HCEC 1CT (cell line): ENCODE measurements around the gene STK25.
"Not testable (repeated sequence)": the region's sequence is repeated elsewhere in the genome, so short reads cannot be mapped to it uniquely, and the experiment has no call there.

Experiments
- DNase-seq: peaks from one replicate; pipeline ENCODE4 v3.0.0-alpha.2; 2017

STK25 gene

GRCh38 chr2:241461693-241462677 lies 46.4 kb downstream of the STK25 start:
- DNase-seq = no peak

GRCh38 chr2:241460631-241461030 lies 47.8 kb downstream of the STK25 start:
- no peak for DNase-seq

GRCh38 chr2:241459520-241459919 lies 48.9 kb downstream of the STK25 start:
- DNase-seq = no peak

GRCh38 chr2:241458687-241459086 lies 49.7 kb downstream of the STK25 start:
- no peak for DNase-seq

- no peak for DNase-seq
These were observed 51.8 kb downstream of the STK25 start for GRCh38 chr2:241456546-241456945.

- no peak for DNase-seq
These were observed 53.4 kb downstream of the STK25 start for GRCh38 chr2:241454837-241455485.

GRCh38 chr2:241453919-241454318 lies 54.5 kb downstream of the STK25 start:
- DNase-seq = not testable (repeated sequence)

GRCh38 chr2:241451840-241452506 lies 56.4 kb downstream of the STK25 start:
- DNase-seq = no peak

- DNase-seq = not testable (repeated sequence)
These were observed 58.3 kb downstream of the STK25 start for GRCh38 chr2:241450092-241450491.

GRCh38 chr2:241445426-241445825 lies 63.0 kb downstream of the STK25 start:
- no peak for DNase-seq

GRCh38 chr2:241443486-241444223 lies 64.7 kb downstream of the STK25 start:
- DNase-seq = peak; percentile 8
